Measurements from ENCODE around the gene ACOXL. TPM values are rescaled to one million over a fixed set of nuclear protein-coding genes. Genes with fewer than 3 reads are reported as not detected.
"Not testable (repeated sequence)": the region's sequence is repeated elsewhere in the genome, so short reads cannot be mapped to it uniquely, and the experiment has no call there.

Gene ACOXL
- total RNA-seq, 2 experiments from 2014 or later = not detected

GRCh38 chr2:110848519-110849030 is 116.2 kb downstream of the ACOXL start:
- CTCF ChIA-PET = interaction anchor here (1.5 kb wide), 1 partner anchor 37 kb away, joined by 3 read pairs; no protein-coding TSS in a partner anchor
- H3K9me3 Mint-ChIP-seq = no peaks in the 10 kb centered on the region
- peaks cover 66% of the 10 kb centered on the region for H3K4me1 Mint-ChIP-seq (ENCODE audit: low read depth)
- no peak for DNase-seq
- no peak overlapping the region for H3K4me3 Mint-ChIP-seq
- intact Hi-C loops (cut with micrococcal nuclease) = no loop called here
- H3K36me3 Mint-ChIP-seq (ENCODE audit: low read depth) = no peaks in the 10 kb centered on the region
- no peak overlapping the region for H3K27ac Mint-ChIP-seq
- H3K27me3 Mint-ChIP-seq (ENCODE audit: low read depth) = peaks cover 21% of the 10 kb centered on the region

DNA sequence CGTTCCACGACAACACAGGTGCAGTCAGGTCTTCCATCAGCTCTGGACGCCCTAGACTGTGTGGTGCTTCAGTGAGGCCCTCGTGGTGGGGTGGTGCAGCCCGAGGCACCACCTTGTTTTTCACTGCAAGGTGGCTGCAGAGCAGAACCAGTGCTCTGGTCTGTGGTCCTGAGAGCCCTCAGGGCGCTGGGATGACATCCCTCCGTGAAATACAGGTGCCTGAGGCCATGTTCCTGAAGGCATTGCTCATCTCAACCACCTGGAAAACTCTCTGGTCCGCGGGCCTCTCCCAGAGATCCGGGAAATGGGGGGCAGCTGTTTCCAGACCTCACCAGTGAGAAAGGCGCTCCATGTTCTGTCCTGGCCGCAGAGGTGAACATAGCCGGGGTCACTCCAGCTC is 119.2 kb downstream of the ACOXL start:
- Mint-ChIP-seq H3K4me3 (no peak overlapping the region), H3K27me3 (ENCODE audit: low read depth) (peaks cover 33% of the 10 kb centered on the region), H3K4me1 (ENCODE audit: low read depth) (peaks cover 45% of the 10 kb centered on the region), H3K27ac (no peak overlapping the region), H3K9me3 (peaks cover 3% of the 10 kb centered on the region), H3K36me3 (ENCODE audit: low read depth) (no peaks in the 10 kb centered on the region)
- intact Hi-C loops (cut with micrococcal nuclease) = loop anchor here (5.0 kb wide), 1 partner anchor 266 kb away; no protein-coding TSS in a partner anchor
- CTCF ChIA-PET = interaction anchor here (0.9 to 3.5 kb wide), 5 partner anchors 10 to 39 kb away, joined by 3 to 20 read pairs (median 11); no protein-coding TSS in a partner anchor
- no peak for DNase-seq

- Mint-ChIP-seq H3K36me3 (ENCODE audit: low read depth) (no peaks in the 10 kb centered on the region), H3K4me3 (no peak overlapping the region), H3K9me3 (peaks cover 3% of the 10 kb centered on the region), H3K4me1 (ENCODE audit: low read depth) (peaks cover 39% of the 10 kb centered on the region), H3K27me3 (ENCODE audit: low read depth) (peaks cover 38% of the 10 kb centered on the region), H3K27ac (no peak overlapping the region)
- intact Hi-C loops (cut with micrococcal nuclease) = loop anchor here (1.0 to 5.0 kb wide), 3 partner anchors 41 to 265 kb away; partner anchors contain the start of gene BUB1
- CTCF ChIA-PET = interaction anchor here (0.9 to 3.5 kb wide), 5 partner anchors 10 to 39 kb away, joined by 3 to 20 read pairs (median 11); no protein-coding TSS in a partner anchor
- DNase-seq = no peak
Measured at GRCh38 chr2:110852051-110852450, 119.7 kb downstream of the ACOXL start.

- Mint-ChIP-seq H3K4me3 (no peak overlapping the region), H3K4me1 (ENCODE audit: low read depth) (peaks cover 33% of the 10 kb centered on the region), H3K27me3 (ENCODE audit: low read depth) (peaks cover 40% of the 10 kb centered on the region), H3K36me3 (ENCODE audit: low read depth) (no peaks in the 10 kb centered on the region), H3K27ac (no peak overlapping the region), H3K9me3 (peaks cover 3% of the 10 kb centered on the region)
- CTCF ChIA-PET = interaction anchor here (0.7 to 3.5 kb wide), 12 partner anchors 9 to 204 kb away, joined by 3 to 20 read pairs (median 4); no protein-coding TSS in a partner anchor
- intact Hi-C loops (cut with micrococcal nuclease) = loop anchor here (1.0 to 5.0 kb wide), 3 partner anchors 41 to 265 kb away; partner anchors contain the start of gene BUB1
- DNase-seq = peak; percentile 36
Measured at GRCh38 chr2:110852541-110853263, 120.3 kb downstream of the ACOXL start.

- intact Hi-C loops (cut with micrococcal nuclease) = loop anchor here (2.0 to 5.0 kb wide), 2 partner anchors 175 to 264 kb away; partner anchors contain the start of gene BUB1
- peak; percentile 78 for DNase-seq
- CTCF ChIA-PET = interaction anchor here (0.7 to 3.5 kb wide), 13 partner anchors 8 to 205 kb away, joined by 3 to 20 read pairs (median 4); no protein-coding TSS in a partner anchor
- H3K4me3 Mint-ChIP-seq = no peak overlapping the region
- peaks cover 3% of the 10 kb centered on the region for H3K9me3 Mint-ChIP-seq
- H3K36me3 Mint-ChIP-seq (ENCODE audit: low read depth) = no peaks in the 10 kb centered on the region
- peaks cover 36% of the 10 kb centered on the region for H3K4me1 Mint-ChIP-seq (ENCODE audit: low read depth)
- no peak overlapping the region for H3K27ac Mint-ChIP-seq
- peaks cover 44% of the 10 kb centered on the region for H3K27me3 Mint-ChIP-seq (ENCODE audit: low read depth)
Measured at GRCh38 chr2:110853516-110853915, 121.1 kb downstream of the ACOXL start.

GRCh38 chr2:110853948-110854347 is 121.6 kb downstream of the ACOXL start:
- intact Hi-C loops (cut with micrococcal nuclease) = loop anchor here (2.0 to 5.0 kb wide), 2 partner anchors 175 to 263 kb away; partner anchors contain the start of gene BUB1
- Mint-ChIP-seq H3K4me1 (ENCODE audit: low read depth) (peaks cover 38% of the 10 kb centered on the region), H3K27ac (no peak overlapping the region)

DNA sequence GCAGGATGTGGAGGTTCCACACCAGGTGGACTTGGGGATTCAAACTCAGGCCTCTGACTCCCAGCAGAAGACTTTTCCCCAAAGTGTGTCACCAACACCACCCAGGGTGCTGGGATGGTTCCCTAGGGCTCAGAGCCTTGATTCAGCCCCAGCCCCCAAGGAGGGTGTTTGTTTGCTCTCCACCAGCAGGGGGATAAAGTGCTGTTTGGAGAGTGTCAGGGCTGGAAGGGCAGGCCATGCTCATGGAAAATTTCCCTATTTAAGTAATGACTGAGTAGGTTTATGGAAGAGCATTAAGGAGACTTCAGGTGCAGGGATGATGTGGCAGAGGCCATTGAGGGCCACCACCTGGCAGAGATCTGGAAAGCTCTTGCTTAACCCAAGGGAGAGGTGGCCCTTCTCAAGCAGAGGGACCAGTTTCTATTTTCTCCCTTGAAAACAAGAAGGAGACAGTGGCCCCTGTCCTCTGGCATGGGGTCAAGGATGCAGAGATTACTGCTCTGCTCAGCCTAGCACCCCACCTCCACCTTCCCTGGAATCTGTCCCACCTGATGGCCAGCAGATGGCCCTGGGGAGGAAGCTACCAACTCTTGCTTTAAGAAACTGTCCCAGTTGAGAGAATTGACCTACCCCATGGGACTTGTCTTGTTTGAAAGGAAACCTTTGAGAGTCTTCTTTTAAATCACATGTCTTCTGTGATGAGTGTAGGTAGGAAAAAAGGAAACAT is 122.1 kb downstream of the ACOXL start:
- Mint-ChIP-seq H3K9me3 (peaks cover 3% of the 10 kb centered on the region), H3K4me1 (ENCODE audit: low read depth) (peaks cover 41% of the 10 kb centered on the region), H3K4me3 (no peak overlapping the region), H3K27ac (no peak overlapping the region), H3K36me3 (ENCODE audit: low read depth) (no peaks in the 10 kb centered on the region), H3K27me3 (ENCODE audit: low read depth) (peaks cover 47% of the 10 kb centered on the region)
- intact Hi-C loops (cut with micrococcal nuclease) = loop anchor here (5.0 kb wide), 1 partner anchor 263 kb away; no protein-coding TSS in a partner anchor
- no peak for DNase-seq
- CTCF ChIA-PET = interaction anchor here (0.9 to 3.5 kb wide), 7 partner anchors 13 to 43 kb away, joined by 3 to 20 read pairs (median 4); no protein-coding TSS in a partner anchor

More at GRCh38 chr2:110853948-110854347, 121.6 kb downstream of the ACOXL start:
- Mint-ChIP-seq H3K4me3 (no peak overlapping the region), H3K9me3 (peaks cover 3% of the 10 kb centered on the region), H3K36me3 (ENCODE audit: low read depth) (no peaks in the 10 kb centered on the region), H3K27me3 (ENCODE audit: low read depth) (peaks cover 45% of the 10 kb centered on the region)
- CTCF ChIA-PET = interaction anchor here (0.9 to 3.5 kb wide), 10 partner anchors 8 to 189 kb away, joined by 3 to 20 read pairs (median 6); no protein-coding TSS in a partner anchor
- no peak for DNase-seq

GRCh38 chr2:110855841-110856240 is 123.5 kb downstream of the ACOXL start:
- CTCF ChIA-PET = interaction anchor here (1.4 kb wide), 1 partner anchor 44 kb away, joined by 4 read pairs; no protein-coding TSS in a partner anchor
- H3K27ac Mint-ChIP-seq; H3K4me3 Mint-ChIP-seq; intact Hi-C loops (cut with micrococcal nuclease); DNase-seq; H3K9me3 Mint-ChIP-seq; H3K36me3 Mint-ChIP-seq (ENCODE audit: low read depth): not testable (repeated sequence)
- peaks cover 52% of the 10 kb centered on the region for H3K4me1 Mint-ChIP-seq (ENCODE audit: low read depth)
- peaks cover 51% of the 10 kb centered on the region for H3K27me3 Mint-ChIP-seq (ENCODE audit: low read depth)

DNA sequence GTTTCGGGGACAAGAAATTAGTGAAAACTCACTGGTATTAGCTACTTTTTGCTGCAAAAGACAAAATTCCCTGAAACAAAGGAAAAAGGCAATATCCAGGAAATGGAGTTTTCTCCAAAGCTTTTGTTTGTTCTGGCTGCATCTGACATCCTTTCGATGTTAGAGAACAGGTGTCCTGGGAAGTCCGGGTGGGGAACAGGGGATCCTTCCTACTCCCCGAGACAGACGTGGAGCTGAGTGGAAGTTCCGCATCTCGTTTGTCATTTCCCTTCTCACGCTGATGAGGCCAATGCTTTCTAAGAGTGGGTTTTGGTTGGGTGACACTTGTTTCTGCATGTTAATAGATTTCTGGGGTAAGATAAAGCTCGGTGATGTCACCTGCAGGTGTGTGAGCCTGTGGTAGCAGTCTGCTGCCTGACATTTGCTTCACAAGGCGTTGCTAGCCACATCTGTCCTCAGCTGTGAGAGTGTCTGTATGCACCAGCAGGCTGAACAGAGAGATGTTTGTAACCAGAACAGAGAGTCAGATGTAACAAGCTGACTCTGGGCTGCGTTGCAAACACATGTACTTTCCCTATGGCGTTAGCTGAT is 125.9 kb downstream of the ACOXL start:
- Mint-ChIP-seq H3K36me3 (ENCODE audit: low read depth) (no peaks in the 10 kb centered on the region), H3K4me3 (no peak overlapping the region), H3K9me3 (peaks cover 3% of the 10 kb centered on the region), H3K27me3 (ENCODE audit: low read depth) (peaks cover 57% of the 10 kb centered on the region), H3K27ac (no peak overlapping the region), H3K4me1 (ENCODE audit: low read depth) (peaks cover 37% of the 10 kb centered on the region)
- intact Hi-C loops (cut with micrococcal nuclease) = loop anchor here (1.0 kb wide), 1 partner anchor 11 kb away; no protein-coding TSS in a partner anchor
- CTCF ChIA-PET = interaction anchor here (0.7 to 1.8 kb wide), 4 partner anchors 18 to 45 kb away, joined by 3 to 8 read pairs (median 3); no protein-coding TSS in a partner anchor
- peak; percentile 67 for DNase-seq

DNA sequence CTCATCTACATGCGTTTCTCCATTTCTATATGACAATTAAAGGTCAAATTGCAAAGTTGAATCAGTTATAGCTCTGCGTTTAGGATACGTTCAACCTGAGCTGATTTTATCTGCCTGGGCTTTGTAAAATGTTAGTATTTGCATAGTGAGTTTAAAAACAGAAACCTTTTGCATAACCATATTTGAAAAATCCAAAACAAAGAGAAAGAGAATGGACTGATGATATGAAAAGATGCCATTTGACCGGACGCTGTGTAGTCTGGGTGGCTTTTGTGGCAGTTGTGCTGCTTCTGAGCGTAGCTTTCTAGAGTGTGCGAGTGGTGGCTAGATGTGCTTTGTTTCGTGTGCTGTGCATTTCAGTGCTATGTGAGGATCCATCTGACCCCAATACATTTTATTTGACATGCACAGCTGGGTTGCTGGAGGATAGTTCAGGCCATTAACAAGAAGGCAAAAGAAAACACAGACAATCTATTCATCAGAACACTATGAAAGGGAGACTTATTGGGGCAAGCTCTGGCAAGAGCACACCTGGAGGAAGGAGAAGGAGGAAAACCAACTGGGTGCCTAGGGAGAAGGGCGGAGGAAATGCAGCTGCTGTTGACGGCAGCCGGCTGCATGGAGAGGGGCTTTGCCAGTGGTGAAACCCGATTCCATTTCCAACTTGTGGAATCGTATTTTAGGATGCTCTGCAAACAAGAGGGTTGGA is 126.8 kb downstream of the ACOXL start:
- Mint-ChIP-seq H3K9me3 (peaks cover 3% of the 10 kb centered on the region), H3K36me3 (ENCODE audit: low read depth) (no peaks in the 10 kb centered on the region), H3K27me3 (ENCODE audit: low read depth) (peaks cover 61% of the 10 kb centered on the region), H3K4me1 (ENCODE audit: low read depth) (peaks cover 32% of the 10 kb centered on the region), H3K27ac (no peak overlapping the region), H3K4me3 (peak overlapping the region; percentile 3)
- no peak for DNase-seq
- CTCF ChIA-PET = interaction anchor here (1.2 to 1.8 kb wide), 2 partner anchors 19 to 46 kb away, joined by 3 to 8 read pairs; no protein-coding TSS in a partner anchor
- intact Hi-C loops (cut with micrococcal nuclease) = loop anchor here (1.0 kb wide), 1 partner anchor 12 kb away; no protein-coding TSS in a partner anchor

DNA sequence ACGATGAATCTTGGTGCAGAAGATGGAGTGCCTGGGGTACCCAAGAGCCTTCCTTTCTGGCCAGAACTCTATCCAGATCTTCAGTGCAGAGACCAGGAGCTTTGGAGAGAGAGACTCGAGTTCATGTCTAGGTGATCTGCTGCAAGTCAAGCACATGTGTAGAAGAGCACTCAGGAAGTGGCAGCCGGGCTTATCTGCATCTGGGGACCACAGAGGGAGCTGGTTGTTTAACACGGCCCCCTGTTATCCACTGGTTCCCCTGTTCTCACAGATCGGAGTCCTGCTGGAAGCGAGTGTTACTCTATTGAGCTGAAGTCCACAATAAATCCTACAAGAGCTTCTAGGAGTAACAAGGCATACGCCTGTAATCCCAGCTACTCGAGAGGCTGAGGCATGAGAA is 128.3 kb downstream of the ACOXL start:
- no peak overlapping the region for H3K27ac Mint-ChIP-seq

More for the DNA sequence above, 128.3 kb downstream of the ACOXL start:
- peaks cover 54% of the 10 kb centered on the region for H3K27me3 Mint-ChIP-seq (ENCODE audit: low read depth)
- no peaks in the 10 kb centered on the region for H3K36me3 Mint-ChIP-seq (ENCODE audit: low read depth)
- peaks cover 37% of the 10 kb centered on the region for H3K4me1 Mint-ChIP-seq (ENCODE audit: low read depth)
- intact Hi-C loops (cut with micrococcal nuclease) = loop anchor here (5.0 kb wide), 1 partner anchor 187 kb away; no protein-coding TSS in a partner anchor
- no peak overlapping the region for H3K4me3 Mint-ChIP-seq
- CTCF ChIA-PET = interaction anchor here (0.8 to 2.4 kb wide), 2 partner anchors 8 to 20 kb away, joined by 3 to 11 read pairs; no protein-coding TSS in a partner anchor
- no peak for DNase-seq
- peaks cover 3% of the 10 kb centered on the region for H3K9me3 Mint-ChIP-seq
